Large intestine (tissue), 3 donors: ENCODE data around the gene TPR. TPM values are rescaled to one million over a fixed set of nuclear protein-coding genes. Genes with fewer than 3 reads are reported as not detected.

Experiments
- DNase-seq, 2 donors: peaks; one replicate each; pipeline versions ENCODE4 v3.0.0 to v3.0.0-alpha.2; 2013
- H3K27ac ChIP-seq: one replicate; pipeline ENCODE4 v1.5.1; 2013; ENCODE audit warnings: low read length
- H3K27me3 ChIP-seq: 2 replicates; pipeline ENCODE4 v1.6.1; 2013; ENCODE audit warnings: low read length; ENCODE audit not compliant: control insufficient read depth, insufficient read depth
- H3K36me3 ChIP-seq: 2 replicates; pipeline ENCODE4 v1.6.1; 2013; ENCODE audit warnings: low read length; ENCODE audit not compliant: control insufficient read depth, insufficient read depth
- H3K4me1 ChIP-seq: one replicate; pipeline ENCODE4 v1.6.1; 2013; ENCODE audit warnings: low read length; ENCODE audit not compliant: control insufficient read depth, insufficient read depth
- H3K4me3 ChIP-seq: one replicate; pipeline ENCODE4 v1.5.1; 2013; ENCODE audit warnings: low read length
- H3K9me3 ChIP-seq: one replicate; pipeline ENCODE4 v1.6.1; 2013; ENCODE audit warnings: mild to moderate bottlenecking, low read depth, low read length, moderate library complexity; ENCODE audit not compliant: control insufficient read depth
- WGBS: methylation state at CpG from one replicate; pipeline ENCODE4 v1.1.5; 2013; ENCODE audit warnings: low lambda C conversion rate; ENCODE audit not compliant: insufficient coverage; 5-methylcytosine and 5-hydroxymethylcytosine counted together
- polyA plus RNA-seq: library from polyadenylated mRNA; unstranded; fragments of 120-200 nt; gene quantifications from one replicate; pipeline ENCODE4 v1.2.1, GENCODE V29; 2013

The TPR gene
- polyA plus RNA-seq, 1 donor: 61.0 TPM

GRCh38 chr1:186306533-186306932 lies 68.5 kb downstream of the TPR start:
- WGBS: no CpG with 5 or more reads among the region's 3 CpGs

GRCh38 chr1:186304982-186305949 lies 69.8 kb downstream of the TPR start:
- Histone ChIP-seq H3K36me3 (no peaks in the 10 kb centered on the region), H3K4me3 (no peak overlapping the region), H3K27ac (no peak overlapping the region), H3K4me1 (no peaks in the 10 kb centered on the region), H3K27me3 (no peaks in the 10 kb centered on the region), H3K9me3 (no peaks in the 10 kb centered on the region)
- no peak for DNase-seq
- 14% methylated on average over 1 of the region's 6 CpGs for WGBS

More at GRCh38 chr1:186306533-186306932, 68.5 kb downstream of the TPR start:
- Histone ChIP-seq H3K27ac (no peak overlapping the region), H3K4me1 (no peaks in the 10 kb centered on the region), H3K36me3 (no peaks in the 10 kb centered on the region), H3K4me3 (no peak overlapping the region), H3K27me3 (no peaks in the 10 kb centered on the region), H3K9me3 (no peaks in the 10 kb centered on the region)
- no peak for DNase-seq

GRCh38 chr1:186303911-186304310 lies 71.1 kb downstream of the TPR start:
- H3K27me3 ChIP-seq: no peaks in the 10 kb centered on the region
- no peaks in the 10 kb centered on the region for H3K4me1 ChIP-seq
- H3K9me3 ChIP-seq: no peaks in the 10 kb centered on the region
- no peak for DNase-seq
- no peaks in the 10 kb centered on the region for H3K36me3 ChIP-seq
- H3K4me3 ChIP-seq: no peak overlapping the region
- no peak overlapping the region for H3K27ac ChIP-seq
- no CpG with 5 or more reads among the region's 2 CpGs for WGBS

- H3K36me3 ChIP-seq: no peaks in the 10 kb centered on the region
- H3K4me1 ChIP-seq: no peaks in the 10 kb centered on the region
- no peak for DNase-seq
- H3K9me3 ChIP-seq: no peaks in the 10 kb centered on the region
- H3K27ac ChIP-seq: no peak overlapping the region
- WGBS: 41% methylated on average over 2 of the region's 3 CpGs
- H3K4me3 ChIP-seq: no peak overlapping the region
- no peaks in the 10 kb centered on the region for H3K27me3 ChIP-seq
Measured at GRCh38 chr1:186302381-186302920, 72.6 kb downstream of the TPR start.

- Histone ChIP-seq H3K27ac (no peak overlapping the region), H3K4me1 (no peaks in the 10 kb centered on the region), H3K9me3 (no peaks in the 10 kb centered on the region), H3K4me3 (no peak overlapping the region), H3K27me3 (no peaks in the 10 kb centered on the region), H3K36me3 (no peaks in the 10 kb centered on the region)
- WGBS: no CpG with 5 or more reads among the region's 7 CpGs
- DNase-seq: no peak
Measured at GRCh38 chr1:186301448-186301847, 73.6 kb downstream of the TPR start.

GRCh38 chr1:186300056-186300455 lies 75.0 kb downstream of the TPR start:
- Histone ChIP-seq H3K4me1 (no peaks in the 10 kb centered on the region), H3K36me3 (no peaks in the 10 kb centered on the region), H3K27ac (no peak overlapping the region), H3K9me3 (no peaks in the 10 kb centered on the region), H3K27me3 (no peaks in the 10 kb centered on the region), H3K4me3 (no peak overlapping the region)
- no peak for DNase-seq
- WGBS: no CpG with 5 or more reads among the region's 6 CpGs

- WGBS: 44% methylated on average over 1 of the region's 2 CpGs
- no peaks in the 10 kb centered on the region for H3K36me3 ChIP-seq
- H3K27ac ChIP-seq: no peak overlapping the region
- no peaks in the 10 kb centered on the region for H3K27me3 ChIP-seq
- no peaks in the 10 kb centered on the region for H3K9me3 ChIP-seq
- H3K4me3 ChIP-seq: no peak overlapping the region
- DNase-seq: peak in 1 of 2 donors; percentile 2
- H3K4me1 ChIP-seq: no peaks in the 10 kb centered on the region
Measured at GRCh38 chr1:186299570-186299969, 75.5 kb downstream of the TPR start.

DNA sequence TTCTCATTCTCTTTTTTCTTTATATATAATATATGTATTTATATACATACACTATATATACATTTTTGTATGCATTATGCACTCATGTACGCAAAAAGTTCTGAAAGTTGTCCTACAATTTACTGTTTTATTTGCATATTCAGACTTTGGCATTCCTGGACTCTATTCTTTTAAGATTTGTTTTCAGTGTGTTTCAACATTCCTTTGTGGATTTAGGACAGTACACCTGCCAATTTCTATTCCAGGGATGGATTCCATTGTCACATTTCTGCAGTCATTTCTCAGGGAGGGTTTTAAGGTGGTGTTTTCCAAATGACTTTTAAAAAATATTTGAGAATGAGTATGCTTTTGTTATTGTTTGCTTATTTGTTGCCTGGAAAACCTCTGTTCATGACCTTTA lies 76.2 kb downstream of the TPR start:
- no peaks in the 10 kb centered on the region for H3K4me1 ChIP-seq
- no peak overlapping the region for H3K4me3 ChIP-seq
- no peaks in the 10 kb centered on the region for H3K27me3 ChIP-seq
- DNase-seq: no peak
- no peak overlapping the region for H3K27ac ChIP-seq
- H3K36me3 ChIP-seq: no peaks in the 10 kb centered on the region
- H3K9me3 ChIP-seq: no peaks in the 10 kb centered on the region
- 100% methylated on average over 1 of the region's 1 CpG for WGBS

DNA sequence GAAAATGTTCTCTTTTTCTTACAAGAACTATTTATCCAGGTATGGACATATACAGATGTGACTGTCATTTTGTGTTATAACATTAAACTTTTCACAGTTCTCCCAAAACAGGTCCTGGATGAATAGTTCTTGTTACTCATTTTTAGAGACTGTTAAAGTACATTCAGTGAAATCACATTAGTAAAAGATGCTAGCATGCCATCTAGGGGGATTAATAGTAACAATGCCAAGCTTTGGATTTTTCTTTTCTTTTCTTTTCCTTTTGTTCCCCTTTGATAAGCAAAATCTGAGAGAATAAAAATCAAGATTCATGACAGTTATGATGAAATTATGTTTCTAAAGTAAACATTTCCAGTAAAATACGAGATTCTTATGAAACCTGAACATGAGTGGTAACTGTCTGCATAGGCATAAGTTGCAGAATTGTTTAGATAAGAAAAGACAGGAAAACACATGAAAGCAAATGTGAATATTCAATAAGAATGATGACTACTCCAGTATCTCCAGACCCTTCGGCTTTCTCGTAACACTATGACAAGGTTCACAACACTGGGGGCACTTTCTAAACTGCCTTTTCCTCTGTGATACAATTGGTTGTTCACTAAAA lies 77.5 kb downstream of the TPR start:
- Histone ChIP-seq H3K9me3 (no peaks in the 10 kb centered on the region), H3K36me3 (no peaks in the 10 kb centered on the region), H3K27ac (no peak overlapping the region), H3K27me3 (no peaks in the 10 kb centered on the region), H3K4me3 (no peak overlapping the region), H3K4me1 (no peaks in the 10 kb centered on the region)
- no peak for DNase-seq
- WGBS: 90% methylated on average over 2 of the region's 3 CpGs

DNA sequence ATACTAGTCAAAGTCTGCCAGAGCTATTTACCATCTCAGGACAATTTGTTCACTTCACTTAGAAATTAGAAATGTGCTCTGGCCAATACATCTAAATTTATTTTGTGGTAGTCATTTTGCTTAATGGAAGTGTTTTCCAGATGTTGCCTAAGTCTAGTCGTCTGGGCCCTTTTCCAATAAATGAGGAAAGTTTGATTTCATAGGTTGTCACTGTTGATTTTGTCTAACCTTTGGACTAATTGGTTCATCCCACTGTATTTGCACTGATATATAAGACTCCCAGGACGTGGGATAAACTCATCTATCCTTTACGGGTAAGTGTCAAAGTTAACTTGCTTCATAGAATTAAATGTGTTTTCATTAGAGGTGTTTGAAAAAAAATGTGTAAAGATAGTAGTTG lies 79.1 kb downstream of the TPR start, which contains the start of gene PRG4:
TSS of gene PRG4 (plus strand) at position 300 of the 400 bp plus-strand sequence.
- no peaks in the 10 kb centered on the region for H3K36me3 ChIP-seq
- no CpG with 5 or more reads among the region's 3 CpGs for WGBS
- H3K9me3 ChIP-seq: no peaks in the 10 kb centered on the region
- DNase-seq: no peak
- H3K4me1 ChIP-seq: no peaks in the 10 kb centered on the region
- H3K27me3 ChIP-seq: no peaks in the 10 kb centered on the region
- H3K4me3 ChIP-seq: no peak within 1 kb of the TSS
- no peak within 1 kb of the TSS for H3K27ac ChIP-seq
